ENCODE results near the gene HEMGN.
"Not testable (repeated sequence)": the region's sequence is repeated elsewhere in the genome, so short reads cannot be mapped to it uniquely, and the experiment has no call there.

Gene HEMGN

DNA sequence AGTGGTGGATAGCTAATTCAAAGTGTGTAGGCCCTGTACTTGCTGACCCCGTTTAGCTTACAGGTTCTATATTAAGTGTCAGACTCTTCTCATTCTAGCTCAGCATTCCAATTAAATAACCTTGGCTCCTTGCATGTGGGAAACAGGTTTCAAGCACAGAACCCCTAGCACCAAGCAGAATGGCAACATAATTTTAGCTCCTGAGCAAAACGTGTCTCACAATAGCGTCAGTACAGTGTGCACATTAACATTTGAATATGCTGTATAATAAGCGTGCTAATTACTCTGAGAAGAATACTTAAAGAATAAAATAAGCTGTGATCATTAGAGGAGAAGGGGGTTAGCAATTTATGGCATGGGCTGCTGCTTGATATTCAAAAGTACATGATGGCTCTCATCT is 24.2 kb upstream of the HEMGN start:
- no peaks in the 10 kb centered on the region for H3K27me3 ChIP-seq (replicated peaks; ENCODE audit: control insufficient read depth, insufficient read depth, low read length)
- H3K9me3 ChIP-seq (ENCODE audit: control insufficient read depth, low read length), result no peaks in the 10 kb centered on the region
- DNase-seq (ENCODE audit: low read depth), result no peak
- H3K36me3 ChIP-seq (ENCODE audit: control insufficient read depth, insufficient read depth, low read length, severe bottlenecking), result no peaks in the 10 kb centered on the region
- H3K4me3 ChIP-seq (ENCODE audit: low read length), result no peak overlapping the region
- no peaks in the 10 kb centered on the region for H3K4me1 ChIP-seq (ENCODE audit: control insufficient read depth, insufficient read depth, low read length)
- no peak overlapping the region for H3K9ac ChIP-seq (ENCODE audit: low read length)

DNA sequence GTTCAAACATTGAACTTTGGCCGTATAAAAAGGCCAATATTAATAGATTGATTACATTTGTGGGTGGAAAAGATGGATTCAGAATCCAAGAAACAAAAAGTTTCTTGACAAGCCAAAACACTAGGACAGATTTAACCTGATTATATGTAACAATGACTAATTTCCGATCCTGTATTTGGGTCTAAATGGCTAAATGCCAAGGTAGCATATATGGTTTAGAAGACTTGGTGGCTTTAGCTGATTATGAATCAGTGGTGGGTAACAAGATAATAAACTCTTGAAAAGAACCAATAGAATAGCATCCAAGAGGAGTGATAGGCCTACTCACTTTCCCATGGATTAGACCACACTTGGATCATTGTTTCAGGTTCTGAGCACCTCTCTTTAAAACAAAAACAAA is 23.4 kb upstream of the HEMGN start:
- H3K4me3 ChIP-seq (ENCODE audit: low read length), result no peak overlapping the region
- H3K9me3 ChIP-seq (ENCODE audit: control insufficient read depth, low read length), result no peaks in the 10 kb centered on the region
- no peaks in the 10 kb centered on the region for H3K4me1 ChIP-seq (ENCODE audit: control insufficient read depth, insufficient read depth, low read length)
- no peak for DNase-seq (ENCODE audit: low read depth)
- H3K9ac ChIP-seq (ENCODE audit: low read length), result no peak overlapping the region
- no peaks in the 10 kb centered on the region for H3K27me3 ChIP-seq (replicated peaks; ENCODE audit: control insufficient read depth, insufficient read depth, low read length)
- no peaks in the 10 kb centered on the region for H3K36me3 ChIP-seq (ENCODE audit: control insufficient read depth, insufficient read depth, low read length, severe bottlenecking)

DNA sequence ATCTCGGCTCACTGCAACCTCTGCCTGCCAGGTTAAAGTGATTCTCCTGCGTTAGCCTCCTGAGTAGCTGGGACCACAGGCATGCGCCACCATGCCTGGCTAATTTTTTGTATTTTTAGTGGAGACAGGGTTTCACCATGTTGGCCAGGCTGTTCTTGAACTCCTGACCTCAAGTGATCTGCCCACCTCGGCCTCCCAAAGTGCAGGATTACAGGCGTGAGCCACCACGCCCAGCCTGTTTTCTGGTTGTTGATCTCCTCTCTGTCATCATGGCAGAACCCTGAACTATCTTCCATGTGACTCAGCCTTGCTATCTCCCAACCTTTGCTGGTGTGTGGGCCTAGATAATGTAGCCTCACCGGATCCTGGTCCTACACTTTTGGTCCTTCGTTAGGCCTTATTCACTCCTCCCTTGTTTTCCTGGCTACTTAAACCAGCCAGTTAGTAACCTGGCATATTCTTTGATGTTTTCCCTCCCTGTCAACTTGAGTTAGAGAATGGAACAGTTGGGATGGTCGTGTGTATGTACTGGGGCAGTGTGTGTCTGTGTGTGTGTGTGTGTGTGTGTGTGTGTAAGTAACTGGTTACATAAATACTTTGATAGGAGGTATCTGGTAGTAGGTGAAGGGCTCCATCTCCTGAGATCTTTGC is 22.8 kb upstream of the HEMGN start:
- not testable (repeated sequence) for H3K4me3 ChIP-seq (ENCODE audit: low read length); H3K9me3 ChIP-seq (ENCODE audit: control insufficient read depth, low read length); DNase-seq (ENCODE audit: low read depth); H3K9ac ChIP-seq (ENCODE audit: low read length); H3K27me3 ChIP-seq (replicated peaks; ENCODE audit: control insufficient read depth, insufficient read depth, low read length); H3K4me1 ChIP-seq (ENCODE audit: control insufficient read depth, insufficient read depth, low read length); H3K36me3 ChIP-seq (ENCODE audit: control insufficient read depth, insufficient read depth, low read length, severe bottlenecking)

DNA sequence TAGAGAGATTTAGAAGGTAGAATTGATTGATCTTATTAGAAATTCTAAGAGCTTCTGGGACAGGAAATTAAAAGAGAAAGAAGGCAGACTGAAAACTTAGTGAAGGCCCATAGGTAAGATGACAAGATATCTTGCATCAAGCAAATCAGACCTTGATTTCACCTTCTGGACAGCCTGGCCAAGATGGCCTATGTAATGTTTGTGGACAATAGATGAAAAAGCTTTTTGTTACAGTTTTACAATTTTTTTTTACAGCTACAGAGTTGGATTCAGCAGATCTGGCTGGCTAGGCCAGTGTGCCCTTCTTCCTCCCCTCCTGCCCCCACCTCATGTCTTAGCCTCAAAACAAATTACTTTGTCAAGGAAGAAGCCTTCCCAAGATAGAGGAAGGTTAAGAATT is 21.6 kb upstream of the HEMGN start:
- Histone ChIP-seq H3K4me3 (ENCODE audit: low read length) (no peak overlapping the region), H3K27me3 (replicated peaks; ENCODE audit: control insufficient read depth, insufficient read depth, low read length) (no peaks in the 10 kb centered on the region), H3K9me3 (ENCODE audit: control insufficient read depth, low read length) (no peaks in the 10 kb centered on the region), H3K36me3 (ENCODE audit: control insufficient read depth, insufficient read depth, low read length, severe bottlenecking) (no peaks in the 10 kb centered on the region), H3K4me1 (ENCODE audit: control insufficient read depth, insufficient read depth, low read length) (no peaks in the 10 kb centered on the region), H3K9ac (ENCODE audit: low read length) (no peak overlapping the region)
- no peak for DNase-seq (ENCODE audit: low read depth)

DNA sequence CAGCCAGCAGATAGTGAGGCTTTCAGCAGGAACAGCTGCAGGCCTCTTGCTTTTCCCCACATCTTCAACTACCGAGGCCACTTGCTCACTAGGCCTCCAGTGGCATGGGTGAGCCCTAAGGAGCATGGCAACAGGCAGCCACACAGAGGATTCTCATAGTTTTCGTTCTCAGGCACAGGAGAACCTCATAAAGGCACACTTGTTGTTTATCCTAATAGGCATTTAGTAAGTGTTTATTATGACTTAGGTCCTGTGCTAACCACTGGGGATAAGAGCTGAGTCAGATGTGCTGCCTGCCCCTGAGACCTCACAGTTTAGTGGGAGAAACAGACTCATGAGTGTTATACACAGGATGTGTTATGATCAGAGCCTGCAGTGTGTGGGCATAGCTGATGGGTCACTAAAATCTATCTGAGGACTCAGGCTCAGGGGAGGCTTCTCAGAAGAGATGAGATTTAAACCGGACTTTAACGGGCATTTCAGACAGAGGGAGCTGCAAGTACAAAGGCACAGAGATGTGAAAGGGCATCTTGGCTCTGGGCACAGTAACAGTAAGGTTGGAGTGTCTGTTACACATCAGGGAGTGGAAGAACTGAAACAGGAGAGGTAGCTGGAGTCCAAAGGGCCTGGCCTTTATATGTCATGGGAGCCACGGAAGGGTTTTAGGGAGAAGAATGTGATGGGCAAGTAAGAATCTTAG is 21.0 kb upstream of the HEMGN start:
- peaks cover 2% of the 10 kb centered on the region for H3K27me3 ChIP-seq (replicated peaks; ENCODE audit: control insufficient read depth, insufficient read depth, low read length)
- no peaks in the 10 kb centered on the region for H3K36me3 ChIP-seq (ENCODE audit: control insufficient read depth, insufficient read depth, low read length, severe bottlenecking)
- no peak overlapping the region for H3K4me3 ChIP-seq (ENCODE audit: low read length)
- no peaks in the 10 kb centered on the region for H3K4me1 ChIP-seq (ENCODE audit: control insufficient read depth, insufficient read depth, low read length)
- peak; percentile 5 for DNase-seq (ENCODE audit: low read depth)
- no peak overlapping the region for H3K9ac ChIP-seq (ENCODE audit: low read length)
- no peaks in the 10 kb centered on the region for H3K9me3 ChIP-seq (ENCODE audit: control insufficient read depth, low read length)

DNA sequence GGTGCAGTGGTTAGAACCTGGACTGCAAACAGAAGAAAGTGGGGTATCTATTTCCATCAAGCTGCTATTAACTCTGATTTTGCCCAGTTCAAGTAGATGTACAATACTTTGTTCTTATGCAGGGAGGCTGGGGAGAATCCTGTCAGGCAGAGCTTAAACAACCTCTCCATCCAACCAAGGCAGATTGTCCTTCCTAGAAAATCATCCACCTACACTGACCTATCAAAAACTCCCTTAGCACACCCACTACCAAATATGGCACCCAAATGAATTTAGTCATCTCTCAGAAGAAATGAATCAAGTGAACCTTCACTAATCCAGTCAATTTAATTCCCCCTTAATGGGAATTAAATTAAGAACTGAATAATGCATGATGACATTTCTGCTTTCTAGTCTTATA is 18.4 kb upstream of the HEMGN start:
- DNase-seq (ENCODE audit: low read depth), result no peak
- H3K4me3 ChIP-seq (ENCODE audit: low read length), result no peak overlapping the region
- H3K27me3 ChIP-seq (replicated peaks; ENCODE audit: control insufficient read depth, insufficient read depth, low read length), result peaks cover 14% of the 10 kb centered on the region
- H3K9ac ChIP-seq (ENCODE audit: low read length), result no peak overlapping the region
- no peaks in the 10 kb centered on the region for H3K4me1 ChIP-seq (ENCODE audit: control insufficient read depth, insufficient read depth, low read length)
- no peaks in the 10 kb centered on the region for H3K36me3 ChIP-seq (ENCODE audit: control insufficient read depth, insufficient read depth, low read length, severe bottlenecking)
- no peaks in the 10 kb centered on the region for H3K9me3 ChIP-seq (ENCODE audit: control insufficient read depth, low read length)

DNA sequence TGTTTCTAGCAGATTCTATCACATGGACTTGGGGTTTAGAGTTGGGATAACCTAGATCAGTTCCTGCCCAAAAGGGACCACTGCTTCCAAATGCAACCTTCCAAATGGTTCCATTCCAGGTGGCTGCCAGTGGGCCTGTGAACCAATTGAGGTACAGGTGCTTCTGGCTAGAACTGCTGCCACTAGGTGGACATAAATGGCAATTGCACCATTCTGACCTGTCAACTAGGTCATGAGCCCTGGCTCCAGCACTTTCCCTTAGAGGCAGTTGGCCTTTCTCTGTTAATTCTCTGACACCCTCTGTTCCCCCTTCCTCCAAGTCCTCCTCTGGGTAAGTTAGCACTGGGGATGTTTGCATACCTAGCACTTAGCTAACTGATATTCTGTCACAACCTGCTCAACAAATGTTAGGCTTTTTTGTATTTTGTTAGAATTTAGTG is 16.6 kb upstream of the HEMGN start:
- no peak for DNase-seq (ENCODE audit: low read depth)
- no peaks in the 10 kb centered on the region for H3K36me3 ChIP-seq (ENCODE audit: control insufficient read depth, insufficient read depth, low read length, severe bottlenecking)
- H3K9me3 ChIP-seq (ENCODE audit: control insufficient read depth, low read length), result peaks cover 5% of the 10 kb centered on the region
- H3K9ac ChIP-seq (ENCODE audit: low read length), result no peak overlapping the region
- no peaks in the 10 kb centered on the region for H3K4me1 ChIP-seq (ENCODE audit: control insufficient read depth, insufficient read depth, low read length)
- peaks cover 14% of the 10 kb centered on the region for H3K27me3 ChIP-seq (replicated peaks; ENCODE audit: control insufficient read depth, insufficient read depth, low read length)
- H3K4me3 ChIP-seq (ENCODE audit: low read length), result no peak overlapping the region

DNA sequence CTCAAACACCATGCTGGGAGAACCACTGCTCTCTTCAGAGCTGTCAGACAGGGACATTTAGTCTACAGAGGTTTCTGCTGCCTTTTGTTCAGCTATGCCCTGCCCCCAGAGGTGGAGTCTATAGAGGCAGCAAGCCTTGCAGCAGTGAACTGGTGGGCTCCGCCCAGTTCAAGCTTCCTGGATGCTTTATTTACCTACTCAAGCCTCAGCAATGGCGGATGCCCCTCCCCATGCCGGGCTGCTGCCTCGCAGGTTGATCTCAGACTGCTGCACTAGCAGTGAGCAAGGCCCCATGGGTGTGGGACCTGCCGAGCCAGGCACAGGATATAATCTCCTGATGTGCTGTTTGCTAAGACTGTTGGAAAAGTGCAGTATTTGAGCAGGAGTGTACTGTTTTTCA is 12.9 kb upstream of the HEMGN start:
- not testable (repeated sequence) for H3K9ac ChIP-seq (ENCODE audit: low read length); H3K4me3 ChIP-seq (ENCODE audit: low read length); DNase-seq (ENCODE audit: low read depth); H3K36me3 ChIP-seq (ENCODE audit: control insufficient read depth, insufficient read depth, low read length, severe bottlenecking); H3K9me3 ChIP-seq (ENCODE audit: control insufficient read depth, low read length); H3K4me1 ChIP-seq (ENCODE audit: control insufficient read depth, insufficient read depth, low read length)
- peaks cover 14% of the 10 kb centered on the region for H3K27me3 ChIP-seq (replicated peaks; ENCODE audit: control insufficient read depth, insufficient read depth, low read length)

DNA sequence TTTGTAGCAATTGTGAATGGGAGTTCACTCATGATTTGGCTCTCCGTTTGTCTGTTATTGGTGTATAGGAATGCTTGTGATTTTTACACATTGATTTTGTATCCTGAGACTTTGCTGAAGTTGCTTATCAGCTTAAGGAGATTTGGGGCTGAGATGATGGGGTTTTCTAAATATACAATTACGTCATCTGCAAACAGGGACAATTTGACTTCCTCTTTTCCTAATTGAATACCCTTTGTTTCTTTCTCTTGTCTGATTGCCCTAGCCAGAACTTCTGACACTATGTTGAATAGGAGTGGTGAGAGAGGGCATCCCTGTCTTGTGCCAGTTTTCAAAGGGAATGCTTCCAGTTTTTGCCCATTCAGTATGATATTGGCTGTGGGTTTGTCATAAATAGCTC is 9.1 kb upstream of the HEMGN start:
- H3K9ac ChIP-seq (ENCODE audit: low read length); H3K4me1 ChIP-seq (ENCODE audit: control insufficient read depth, insufficient read depth, low read length); H3K9me3 ChIP-seq (ENCODE audit: control insufficient read depth, low read length); DNase-seq (ENCODE audit: low read depth); H3K4me3 ChIP-seq (ENCODE audit: low read length); H3K36me3 ChIP-seq (ENCODE audit: control insufficient read depth, insufficient read depth, low read length, severe bottlenecking): not testable (repeated sequence)
- H3K27me3 ChIP-seq (replicated peaks; ENCODE audit: control insufficient read depth, insufficient read depth, low read length), result peaks cover 23% of the 10 kb centered on the region

DNA sequence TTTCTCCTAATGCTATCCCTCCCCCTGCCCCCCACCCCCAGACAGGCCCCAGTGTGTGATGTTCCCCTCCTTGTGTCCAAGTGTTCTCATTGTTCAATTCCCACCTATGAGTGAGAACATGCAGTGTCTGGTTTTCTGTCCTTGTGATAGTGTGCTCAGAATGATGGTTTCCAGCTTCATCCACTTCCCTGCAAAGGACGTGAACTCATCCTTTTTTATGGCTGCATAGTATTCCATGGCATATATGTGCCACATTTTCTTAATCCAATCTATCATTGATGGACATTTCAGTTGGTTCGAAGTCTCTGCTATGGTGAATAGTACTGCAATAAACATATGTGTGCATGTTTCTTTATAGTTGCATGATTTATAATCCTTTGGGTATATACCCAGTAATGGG is 7.5 kb upstream of the HEMGN start:
- H3K9ac ChIP-seq (ENCODE audit: low read length); H3K4me3 ChIP-seq (ENCODE audit: low read length); H3K4me1 ChIP-seq (ENCODE audit: control insufficient read depth, insufficient read depth, low read length); DNase-seq (ENCODE audit: low read depth); H3K9me3 ChIP-seq (ENCODE audit: control insufficient read depth, low read length); H3K36me3 ChIP-seq (ENCODE audit: control insufficient read depth, insufficient read depth, low read length, severe bottlenecking): not testable (repeated sequence)
- peaks cover 29% of the 10 kb centered on the region for H3K27me3 ChIP-seq (replicated peaks; ENCODE audit: control insufficient read depth, insufficient read depth, low read length)

DNA sequence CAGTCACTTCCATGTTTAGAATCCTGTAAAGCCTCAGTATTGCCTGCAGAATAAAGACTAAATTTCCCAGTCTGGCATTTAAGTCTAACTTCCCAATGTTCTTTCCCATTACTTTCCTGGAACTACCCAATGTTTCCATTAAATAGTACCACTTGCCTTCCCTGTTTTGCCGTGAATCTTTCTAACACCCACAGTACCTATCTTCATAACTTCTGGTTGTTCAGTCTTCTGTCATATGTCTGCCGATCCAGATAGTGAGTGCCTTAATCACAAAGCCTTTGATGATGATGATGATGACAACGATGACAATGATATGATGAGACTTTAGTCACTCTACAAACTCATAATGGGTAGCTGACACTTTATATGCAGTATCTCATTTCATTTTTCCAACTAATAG is 6.6 kb upstream of the HEMGN start:
- Histone ChIP-seq H3K9me3 (ENCODE audit: control insufficient read depth, low read length) (no peaks in the 10 kb centered on the region), H3K9ac (ENCODE audit: low read length) (no peak overlapping the region), H3K36me3 (ENCODE audit: control insufficient read depth, insufficient read depth, low read length, severe bottlenecking) (no peaks in the 10 kb centered on the region), H3K4me1 (ENCODE audit: control insufficient read depth, insufficient read depth, low read length) (no peaks in the 10 kb centered on the region), H3K27me3 (replicated peaks; ENCODE audit: control insufficient read depth, insufficient read depth, low read length) (peaks cover 33% of the 10 kb centered on the region), H3K4me3 (ENCODE audit: low read length) (no peak overlapping the region)
- DNase-seq (ENCODE audit: low read depth), result no peak

Measured in adipocyte (in vitro differentiated cells).